Epidermal melanocyte (primary cell): ENCODE measurements around the gene PDCD4.

Source experiments
- DNase-seq: peaks from one replicate; pipeline ENCODE4 v3.0.0; 2011; ENCODE audit warnings: low spot score; ENCODE audit not compliant: insufficient read length

The PDCD4 gene

DNA sequence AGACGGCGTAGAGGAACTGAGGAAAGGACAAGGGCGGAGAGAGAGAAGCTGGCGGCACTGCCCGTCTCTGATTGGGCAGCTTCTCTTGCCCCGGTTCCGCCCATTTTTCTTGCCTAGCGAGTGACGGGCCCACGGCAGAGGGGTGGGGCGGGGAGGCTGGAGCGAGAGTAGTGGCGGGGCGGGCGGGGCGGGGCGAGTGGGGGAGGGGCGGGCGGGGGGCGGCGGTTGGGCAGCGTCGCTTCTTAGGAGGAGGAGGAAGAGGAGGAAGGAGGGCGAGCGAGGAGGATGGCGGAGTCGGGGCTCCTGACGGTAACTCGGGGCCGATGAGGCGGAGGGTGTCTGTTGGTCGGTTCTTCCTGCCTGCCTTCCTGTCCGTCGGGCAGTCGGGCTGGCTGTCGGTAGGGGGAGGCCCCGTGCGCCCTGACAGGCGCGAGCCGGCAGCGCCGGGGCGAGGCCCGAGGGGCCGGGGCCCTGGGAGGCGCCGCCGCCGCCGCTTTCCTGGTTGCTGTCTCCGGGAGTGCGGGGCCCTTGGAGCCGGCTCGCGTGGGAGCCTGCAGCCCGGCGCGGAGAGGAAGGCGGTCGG is 47.7 kb downstream of the PDCD4 start, which contains the start of gene SHOC2:
Gene SHOC2, plus strand, starts transcription at position 256 of the 583 bp plus-strand sequence. CDS start 44,755 bp downstream, outside the sequence.
- DNase-seq: no peak

GRCh38 chr10:110919971-110920881 is 48.5 kb downstream of the PDCD4 start:
- DNase-seq: no peak

DNA sequence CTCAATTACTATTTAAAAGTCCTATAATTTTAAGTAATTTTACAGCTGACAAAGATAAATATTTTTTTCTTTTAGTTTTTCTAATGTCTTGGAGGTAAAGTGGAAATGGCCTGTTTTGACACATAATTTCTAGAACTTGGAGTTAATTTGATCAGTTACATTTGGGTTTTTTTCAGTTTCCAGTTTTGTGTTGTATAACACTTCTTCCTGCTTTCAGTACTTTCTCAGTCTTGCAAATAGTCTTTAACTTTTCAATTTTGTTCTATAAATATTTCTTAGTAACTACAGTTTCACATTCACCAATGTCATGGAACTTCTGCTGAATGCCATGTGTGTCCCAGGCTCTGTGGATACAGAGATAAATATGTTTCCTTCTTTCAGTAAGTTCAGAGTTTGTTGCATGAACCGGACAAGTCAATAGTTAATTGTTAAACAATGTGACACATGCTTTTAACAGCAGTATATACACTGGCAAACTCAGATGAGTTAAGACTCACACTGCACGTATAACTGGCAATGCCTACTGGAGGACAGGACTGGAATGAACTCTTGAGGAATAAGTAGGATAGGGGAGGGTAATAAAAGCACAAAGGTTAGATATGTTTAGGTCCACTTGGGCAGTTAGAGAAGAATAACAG is 52.2 kb downstream of the PDCD4 start:
- no peak for DNase-seq

DNA sequence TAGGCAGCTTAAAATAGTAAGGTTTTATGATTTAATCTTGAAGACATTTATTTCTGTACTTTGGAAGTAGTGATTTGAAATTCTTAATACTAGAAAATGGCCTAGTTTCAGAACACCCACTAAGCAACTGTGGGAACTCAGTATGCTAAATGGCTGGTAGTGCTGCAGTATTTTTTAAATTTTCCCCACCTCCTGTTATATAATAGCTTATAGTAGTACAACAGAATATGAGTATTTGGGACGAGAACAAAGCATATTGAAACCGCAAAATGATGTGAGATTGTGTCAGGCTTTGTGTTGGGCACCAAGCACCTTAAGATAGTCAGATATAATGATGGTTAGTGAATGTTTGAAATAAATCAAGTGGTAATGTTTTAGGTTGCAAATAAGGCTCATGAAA is 55.7 kb downstream of the PDCD4 start:
- no peak for DNase-seq

GRCh38 chr10:110931769-110932381 is 60.1 kb downstream of the PDCD4 start:
- no peak for DNase-seq

DNA sequence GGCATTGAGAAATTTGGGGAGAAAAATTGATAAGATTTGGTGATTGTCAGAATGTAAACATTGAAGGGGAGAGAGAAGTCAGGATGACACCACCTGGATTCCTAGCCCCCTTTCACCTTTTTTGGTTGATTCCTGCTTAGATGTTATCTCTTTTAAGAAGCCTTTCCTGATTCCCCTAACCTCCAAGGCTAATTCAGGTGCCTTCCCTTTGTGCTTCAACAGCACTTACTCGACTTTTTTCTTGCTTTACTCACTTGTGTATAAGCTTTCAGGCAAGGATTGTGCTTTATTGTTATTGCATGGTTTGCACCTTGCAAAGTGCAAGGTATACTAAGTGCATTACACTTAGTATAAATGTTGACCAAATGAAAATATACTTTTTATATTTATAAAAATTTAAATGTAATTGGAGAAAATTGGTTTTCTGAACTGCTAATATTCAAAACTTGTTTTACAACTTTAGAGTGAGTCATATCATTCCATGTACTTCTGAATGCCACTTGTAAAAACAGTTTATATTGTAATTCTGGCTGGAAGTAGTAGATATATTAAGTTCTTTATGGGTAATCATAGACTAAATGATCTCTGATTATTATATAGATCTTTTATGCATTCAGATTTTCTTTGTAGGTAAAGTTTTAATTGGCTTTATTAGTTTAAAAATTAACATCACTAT is 60.9 kb downstream of the PDCD4 start:
- no peak for DNase-seq

DNA sequence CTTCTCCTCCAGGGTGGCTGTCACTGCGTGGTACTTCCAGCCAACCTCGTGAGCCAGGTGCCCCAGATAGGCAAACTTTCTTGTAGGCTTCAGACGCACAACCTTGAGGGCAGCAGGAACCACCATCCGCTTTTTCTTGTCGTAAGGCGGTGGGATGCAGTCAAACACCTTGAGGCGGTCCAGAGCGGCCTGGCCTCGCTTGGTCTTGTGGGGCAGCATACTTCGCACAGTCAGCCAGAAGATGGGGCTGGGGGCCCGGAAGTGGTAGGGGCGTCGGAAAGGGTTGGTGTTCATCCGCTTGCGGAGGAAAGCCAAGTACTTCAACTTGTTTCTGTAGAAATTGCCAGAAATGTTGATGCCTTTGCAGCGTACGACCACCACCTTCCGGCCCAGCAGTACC is 65.0 kb downstream of the PDCD4 start:
- DNase-seq: no peak

- DNase-seq: no peak
Observed at GRCh38 chr10:110939419-110939818, 67.7 kb downstream of the PDCD4 start.

DNA sequence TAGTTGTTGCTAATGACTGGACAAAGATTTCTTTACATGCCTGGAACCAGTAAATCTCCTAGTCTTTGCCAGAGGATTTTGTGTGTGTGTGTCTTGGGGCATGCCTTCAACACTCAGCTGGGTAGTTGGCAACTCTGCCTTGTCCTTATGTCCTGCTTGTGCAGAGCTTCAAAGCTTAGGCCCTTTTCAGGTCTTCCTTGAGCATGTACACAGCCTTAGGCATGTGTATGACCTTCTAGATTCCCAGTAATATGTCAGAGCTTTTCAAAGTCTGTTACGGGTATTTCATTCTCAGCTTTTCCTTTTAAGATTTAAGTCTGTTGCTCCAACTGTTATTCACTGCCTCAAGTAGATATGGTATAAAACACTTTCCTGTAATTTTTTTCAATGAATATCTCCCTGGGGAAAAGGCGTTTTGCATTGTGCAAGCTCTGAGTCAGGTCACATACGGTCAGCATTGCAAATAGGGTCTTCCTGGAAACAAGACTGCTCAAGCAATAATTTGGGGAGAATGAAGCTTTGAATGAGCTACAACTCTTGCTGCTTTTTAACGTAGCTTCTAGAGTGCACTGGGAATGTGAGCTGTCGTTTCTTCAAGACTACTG is 73.2 kb downstream of the PDCD4 start:
- no peak for DNase-seq

- no peak for DNase-seq
Observed at GRCh38 chr10:110946496-110946895, 74.8 kb downstream of the PDCD4 start.

- no peak for DNase-seq
Observed at GRCh38 chr10:110947061-110947595, 75.4 kb downstream of the PDCD4 start.
